ENCODE results near the gene ZNF415. TPM values are rescaled to one million over a fixed set of nuclear protein-coding genes. Genes with fewer than 3 reads are reported as not detected.

ZNF415 gene
- total and polyA plus RNA-seq, 7 donors = 3.9 to 9.2 (median 7.6) TPM

- peaks cover 32% of the 10 kb centered on the region for H3K9me3 ChIP-seq
- WGBS, 3 donors = 94 to 95% (median 94%) methylated on average over 3 of the region's 3 CpGs
- H3K36me3 ChIP-seq (ENCODE audit: insufficient read depth in 1 of 2, low read depth in 1 of 2) = no peaks in the 10 kb centered on the region
- no peak for DNase-seq
- ATAC-seq = no peak
- intact Hi-C loops (cut with DNase I) = no loop called here
- no peaks in the 10 kb centered on the region for H3K4me1 ChIP-seq
- H3K27ac ChIP-seq = no peak overlapping the region
- no peak for TF ChIP-seq CTCF (IDR thresholded peaks at IDR 0.05)
- no peaks in the 10 kb centered on the region for H3K27me3 ChIP-seq (ENCODE audit: insufficient read depth in 3 of 3, low read length in 2 of 3)
- no peak overlapping the region for H3K4me3 ChIP-seq
Observed at GRCh38 chr19:53165691-53166091, 33.0 kb upstream of the ZNF415 start.

GRCh38 chr19:53161123-53161522 is 28.4 kb upstream of the ZNF415 start:
- Histone ChIP-seq H3K4me1 (no peaks in the 10 kb centered on the region), H3K27me3 (ENCODE audit: insufficient read depth in 3 of 3, low read length in 2 of 3) (no peaks in the 10 kb centered on the region), H3K36me3 (ENCODE audit: insufficient read depth in 1 of 2, low read depth in 1 of 2) (no peaks in the 10 kb centered on the region), H3K9me3 (peaks cover 18% of the 10 kb centered on the region), H3K27ac (no peak overlapping the region), H3K4me3 (no peak overlapping the region)
- TF ChIP-seq CTCF (IDR thresholded peaks at IDR 0.05) = no peak
- ATAC-seq = no peak
- no peak for DNase-seq
- intact Hi-C loops (cut with DNase I) = no loop called here
- WGBS, 3 donors = 42 to 49% (median 47%) methylated on average over 3 of the region's 3 CpGs

- Histone ChIP-seq H3K9me3 (peaks cover 10% of the 10 kb centered on the region), H3K4me1 (no peaks in the 10 kb centered on the region), H3K36me3 (ENCODE audit: insufficient read depth in 1 of 2, low read depth in 1 of 2) (no peaks in the 10 kb centered on the region), H3K4me3 (no peak overlapping the region), H3K27ac (no peak overlapping the region), H3K27me3 (ENCODE audit: insufficient read depth in 3 of 3, low read length in 2 of 3) (no peaks in the 10 kb centered on the region)
- DNase-seq (no peak), ATAC-seq (no peak)
- WGBS, 3 donors = 92 to 97% (median 93%) methylated on average over 3 of the region's 3 CpGs
- no peak for TF ChIP-seq CTCF (IDR thresholded peaks at IDR 0.05)
- intact Hi-C loops (cut with DNase I) = no loop called here
Observed at GRCh38 chr19:53160350-53160749, 27.6 kb upstream of the ZNF415 start.

- intact Hi-C loops (cut with DNase I) = loop anchor here in 1 of 2 donors (2.0 to 5.0 kb wide), 2 partner anchors 25 to 56 kb away; partner anchors contain the start of genes ZNF160 and ZNF415
- peaks cover 3% of the 10 kb centered on the region for H3K9me3 ChIP-seq
- H3K4me1 ChIP-seq = no peaks in the 10 kb centered on the region
- peak overlapping the region; percentile 70 for H3K27ac ChIP-seq
- H3K36me3 ChIP-seq (ENCODE audit: insufficient read depth in 1 of 2, low read depth in 1 of 2) = peaks cover 0 to 8% of the 10 kb centered on the region in 2 donors
- no peak for TF ChIP-seq CTCF (IDR thresholded peaks at IDR 0.05)
- no peaks in the 10 kb centered on the region for H3K27me3 ChIP-seq (ENCODE audit: insufficient read depth in 3 of 3, low read length in 2 of 3)
- 1% methylated on average over 37 to 41 of the region's 41 CpGs for WGBS, 3 donors
- peak; percentile 30 to 50 (median 41) for ATAC-seq
- H3K4me3 ChIP-seq = peak overlapping the region; percentile 78
- peak; percentile 38 to 63 for DNase-seq
Observed at GRCh38 chr19:53158119-53158656, 25.5 kb upstream of the ZNF415 start.

GRCh38 chr19:53157626-53158025 is 24.9 kb upstream of the ZNF415 start:
- H3K4me3 ChIP-seq = peak overlapping the region; percentile 78
- ATAC-seq (no peak), DNase-seq (no peak)
- peaks cover 0 to 13% of the 10 kb centered on the region in 2 donors for H3K36me3 ChIP-seq (ENCODE audit: insufficient read depth in 1 of 2, low read depth in 1 of 2)
- no peak for TF ChIP-seq CTCF (IDR thresholded peaks at IDR 0.05)
- WGBS, 3 donors = 14 to 21% (median 14%) methylated on average over 7 of the region's 7 CpGs
- no peaks in the 10 kb centered on the region for H3K4me1 ChIP-seq
- peak overlapping the region; percentile 70 for H3K27ac ChIP-seq
- intact Hi-C loops (cut with DNase I) = loop anchor here in 1 of 2 donors (2.0 to 5.0 kb wide), 2 partner anchors 25 to 55 kb away; partner anchors contain the start of genes ZNF160 and ZNF415
- no peaks in the 10 kb centered on the region for H3K27me3 ChIP-seq (ENCODE audit: insufficient read depth in 3 of 3, low read length in 2 of 3)
- H3K9me3 ChIP-seq = peaks cover 3% of the 10 kb centered on the region
